ENCODE data around the gene MZT2A.
"Not testable (repeated sequence)": the region's sequence is repeated elsewhere in the genome, so short reads cannot be mapped to it uniquely, and the experiment has no call there.

Gene MZT2A

DNA sequence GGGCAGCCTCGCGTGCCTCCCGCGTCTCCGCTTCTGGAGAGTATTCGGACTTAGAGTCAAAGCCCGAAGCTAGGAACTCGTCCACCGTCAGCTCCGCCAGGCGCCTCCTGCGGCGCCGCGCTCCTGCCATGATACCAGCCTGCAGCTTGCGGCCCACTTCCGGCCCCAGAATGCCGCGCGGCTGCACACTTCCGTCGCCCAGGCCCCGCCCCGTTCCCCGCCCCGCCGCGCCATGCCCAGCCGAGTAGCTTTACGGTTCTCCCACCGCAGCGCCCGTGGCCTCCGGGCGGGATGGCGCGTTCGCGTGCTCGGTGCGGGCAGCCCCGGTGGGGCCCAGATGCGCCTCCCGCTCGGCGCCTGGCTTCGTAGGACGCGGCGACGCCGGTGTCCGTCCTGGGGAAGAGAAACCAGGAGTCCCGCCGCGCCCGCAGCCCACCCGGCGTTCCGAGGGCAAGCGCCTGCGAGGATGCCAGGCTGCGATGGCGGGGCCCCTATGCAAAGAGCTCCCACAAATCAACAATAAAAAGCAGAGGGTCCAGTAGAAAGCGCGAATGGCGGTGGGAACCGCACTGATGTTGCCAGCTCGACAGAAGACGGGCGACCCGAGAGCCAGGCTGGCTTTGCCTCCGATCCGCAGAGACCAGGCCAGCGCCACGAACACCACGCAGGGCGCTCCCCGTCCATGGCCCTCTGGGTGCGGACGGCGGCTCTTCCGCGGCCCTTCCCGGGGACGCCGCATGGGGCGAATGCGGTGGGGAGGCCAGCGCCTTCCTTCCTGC is 47.3 kb downstream of the MZT2A start:
- WGBS (ENCODE audit: insufficient coverage) = 93% methylated on average over 66 of the region's 90 CpGs
- DNase-seq; H3K36me3 ChIP-seq (ENCODE audit: control insufficient read depth in 4 of 4, insufficient read depth in 4 of 4, low read length in 3 of 4); H3K27ac ChIP-seq (ENCODE audit: insufficient read depth in 1 of 2, low read depth in 1 of 2, low read length in 2 of 2, poor library complexity in 1 of 2, severe bottlenecking in 2 of 2); H3K4me1 ChIP-seq (ENCODE audit: control extremely low read depth in 1 of 4, control insufficient read depth in 4 of 4, insufficient read depth in 4 of 4, low read length in 3 of 4); CTCF ChIA-PET; H3K4me3 ChIP-seq (ENCODE audit: control insufficient read depth in 1 of 7, extremely low read depth in 1 of 7, insufficient read depth in 4 of 7, low read depth in 2 of 7, low read length in 6 of 7); H3K9me3 ChIP-seq (ENCODE audit: control extremely low read depth in 1 of 5, control insufficient read depth in 4 of 5, insufficient read depth in 2 of 5, low read depth in 1 of 5, low read length in 4 of 5); POLR2A ChIA-PET; H3K27me3 ChIP-seq (replicated peaks in 2 of 5; ENCODE audit: control insufficient read depth in 4 of 5, insufficient read depth in 5 of 5, low read length in 4 of 5): not testable (repeated sequence)

DNA sequence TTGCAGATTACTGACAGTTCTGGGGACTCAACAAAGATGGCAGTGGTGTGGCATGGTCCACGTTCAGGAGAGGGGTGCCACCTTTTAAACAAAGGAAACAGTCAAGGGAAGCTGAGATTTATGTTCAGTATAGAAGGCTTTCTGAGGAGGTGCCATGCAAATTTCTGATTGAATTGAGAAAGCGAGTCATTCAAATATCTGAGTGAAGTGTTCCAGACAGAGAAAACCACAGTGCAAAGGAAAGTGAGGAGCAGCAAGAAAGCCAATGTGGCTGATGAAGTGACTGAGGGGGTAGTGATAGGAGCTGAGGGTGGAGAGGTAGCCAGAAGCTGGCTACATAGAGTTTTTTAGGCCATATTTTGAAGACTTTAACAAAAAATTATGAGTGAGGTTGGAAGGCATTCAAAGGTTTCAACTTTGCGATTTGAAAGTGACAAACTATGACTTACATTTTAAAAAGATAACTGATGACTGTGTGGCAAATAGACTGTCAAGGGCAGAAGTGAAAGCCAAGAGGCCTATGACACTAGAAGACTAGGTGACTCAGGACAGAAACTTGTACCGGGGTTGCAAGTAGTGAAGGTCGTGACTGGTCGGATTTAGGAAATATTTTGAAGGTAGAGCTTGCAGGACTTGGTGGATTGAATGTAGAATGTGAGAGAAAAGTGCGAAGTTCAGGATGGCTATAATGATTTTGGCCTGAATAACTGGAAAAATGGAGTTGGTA is 51.3 kb downstream of the MZT2A start:
- POLR2A ChIA-PET; H3K27ac ChIP-seq (ENCODE audit: insufficient read depth in 1 of 2, low read depth in 1 of 2, low read length in 2 of 2, poor library complexity in 1 of 2, severe bottlenecking in 2 of 2); H3K9me3 ChIP-seq (ENCODE audit: control extremely low read depth in 1 of 5, control insufficient read depth in 4 of 5, insufficient read depth in 2 of 5, low read depth in 1 of 5, low read length in 4 of 5); CTCF ChIA-PET; H3K27me3 ChIP-seq (replicated peaks in 2 of 5; ENCODE audit: control insufficient read depth in 4 of 5, insufficient read depth in 5 of 5, low read length in 4 of 5); H3K36me3 ChIP-seq (ENCODE audit: control insufficient read depth in 4 of 4, insufficient read depth in 4 of 4, low read length in 3 of 4); H3K4me1 ChIP-seq (ENCODE audit: control extremely low read depth in 1 of 4, control insufficient read depth in 4 of 4, insufficient read depth in 4 of 4, low read length in 3 of 4); DNase-seq; H3K4me3 ChIP-seq (ENCODE audit: control insufficient read depth in 1 of 7, extremely low read depth in 1 of 7, insufficient read depth in 4 of 7, low read depth in 2 of 7, low read length in 6 of 7): not testable (repeated sequence)
- 83% methylated on average over 2 of the region's 7 CpGs for WGBS (ENCODE audit: insufficient coverage)

Measured in common myeloid progenitor, CD34-positive (primary cell).